Measurements from ENCODE around the gene PRKAR1B.
A peak's percentile ranks its signal among the peaks of the same experiment; 100 is the strongest.

PRKAR1B gene

DNA sequence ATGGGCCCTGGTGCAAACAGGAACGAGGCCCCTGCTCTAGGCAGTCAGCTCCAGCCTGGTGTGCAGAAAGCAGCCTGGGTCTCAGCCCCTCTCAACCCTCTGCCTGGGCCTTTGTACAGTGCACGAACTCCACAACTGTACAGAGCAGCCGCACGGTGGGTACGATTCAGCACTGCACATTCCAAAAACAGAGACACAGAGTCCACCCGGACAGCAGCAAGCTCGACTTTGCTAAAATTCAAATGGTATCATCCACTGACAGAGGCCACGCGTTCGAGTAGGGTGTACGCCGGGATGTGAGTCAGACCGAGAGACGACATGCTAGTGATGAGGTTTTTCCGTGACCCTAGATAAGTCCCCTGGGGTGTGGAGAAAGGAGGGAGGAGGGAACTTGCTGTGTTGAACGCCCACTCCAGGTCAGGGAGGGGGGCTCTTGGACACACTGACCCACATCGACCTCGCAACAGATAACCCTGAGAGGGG, 141.8 kb downstream of the PRKAR1B start:
- intact Hi-C loops (cut with DNase I) = no loop called here
- DNase-seq = peak in 3 of 10 donors; percentile 17 to 22 (median 21)

DNA sequence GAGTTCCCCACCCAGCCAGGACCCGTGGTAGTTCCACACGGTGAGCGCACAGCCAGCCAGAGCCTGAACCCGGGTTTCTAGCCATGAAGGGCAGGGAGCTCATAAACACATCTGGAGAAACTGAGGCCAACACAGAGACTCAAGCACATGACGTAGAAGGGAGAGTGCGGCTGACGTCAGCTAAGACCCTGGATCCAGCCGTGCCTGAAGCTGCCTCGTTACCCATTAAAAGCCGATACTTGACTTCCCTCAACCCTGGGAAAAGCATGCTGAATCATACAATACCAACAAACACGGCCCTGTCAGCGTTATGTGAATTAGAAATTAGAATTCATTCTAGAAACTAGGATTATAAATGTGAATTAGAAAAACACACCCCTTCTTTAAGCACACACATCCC, 142.3 kb downstream of the PRKAR1B start:
- DNase-seq = peak in 3 of 10 donors; percentile 33 to 52 (median 34)
- intact Hi-C loops (cut with DNase I) = no loop called here

DNA sequence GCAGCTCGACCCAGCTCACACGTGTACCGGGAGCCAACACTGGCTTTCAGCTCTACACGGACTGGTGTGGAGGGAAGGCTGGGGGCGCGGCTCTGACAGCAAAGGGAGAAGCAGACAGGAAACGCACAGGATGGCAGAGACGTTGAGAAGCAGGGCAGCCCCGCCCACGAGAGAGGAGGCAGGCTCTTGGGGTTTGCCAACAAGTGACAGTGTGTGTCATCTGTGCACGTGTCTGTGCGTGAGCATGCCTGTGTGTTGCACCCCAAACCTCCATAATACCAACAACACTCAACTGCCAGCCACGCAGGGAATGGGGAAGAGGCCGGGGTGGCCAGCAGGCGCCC, 143.0 kb downstream of the PRKAR1B start:
- DNase-seq = peak in 6 of 10 donors; percentile 47 to 93 (median 82)
- intact Hi-C loops (cut with DNase I) = no loop called here

DNA sequence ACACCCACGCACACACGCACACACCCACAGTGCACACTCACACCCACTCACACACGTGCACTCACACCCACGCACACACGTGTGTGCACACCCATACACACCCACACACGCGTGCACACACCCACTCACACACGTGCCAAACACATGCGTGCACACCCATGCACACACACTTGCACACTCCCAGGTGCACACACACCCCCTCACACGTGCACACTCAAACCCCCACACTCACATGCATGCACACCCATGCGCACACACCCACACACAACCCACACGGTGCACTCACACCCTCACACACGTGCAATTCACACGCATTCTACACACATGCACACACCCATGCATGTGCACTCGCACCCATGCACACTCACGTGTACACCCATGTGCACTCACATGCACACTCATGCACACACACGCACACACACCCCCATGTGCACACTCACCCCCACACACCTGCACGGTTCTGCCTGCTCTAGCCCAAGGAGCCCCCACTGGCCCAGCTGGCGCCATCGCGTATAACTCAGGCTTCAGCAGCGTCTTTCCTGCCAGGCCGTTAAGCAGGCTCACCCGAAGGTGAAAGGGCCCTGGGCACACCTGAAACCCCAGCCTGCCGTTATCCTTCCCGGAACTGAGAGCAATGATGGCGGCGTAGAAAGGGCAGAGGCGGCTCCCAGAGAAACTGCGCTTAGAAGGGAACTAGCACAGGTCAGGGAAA, 143.5 kb downstream of the PRKAR1B start:
- DNase-seq = peak in 3 of 10 donors; percentile 3 to 67 (median 62)
- intact Hi-C loops (cut with DNase I) = no loop called here

DNA sequence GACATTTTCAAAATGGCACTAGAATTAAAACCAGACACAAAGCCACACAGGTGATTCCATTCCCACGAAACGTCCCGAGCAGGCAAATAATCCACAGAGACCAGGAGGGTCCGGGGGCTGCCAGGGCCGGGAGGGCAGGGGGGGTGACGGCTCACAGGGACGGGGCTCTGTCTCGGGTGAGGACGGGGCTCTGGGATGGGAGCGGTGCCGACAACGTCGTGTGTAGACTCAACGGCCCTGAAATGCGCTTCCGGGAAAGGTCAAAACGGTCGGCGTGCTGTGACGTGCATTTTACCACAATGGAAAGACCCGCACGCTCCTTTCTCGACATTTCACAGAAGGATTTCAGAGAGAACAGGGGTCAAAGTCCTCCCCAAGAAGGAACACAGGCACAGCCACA, 144.2 kb downstream of the PRKAR1B start:
- peak in 2 of 10 donors; percentile 42 to 54 for DNase-seq
- intact Hi-C loops (cut with DNase I) = no loop called here

DNA sequence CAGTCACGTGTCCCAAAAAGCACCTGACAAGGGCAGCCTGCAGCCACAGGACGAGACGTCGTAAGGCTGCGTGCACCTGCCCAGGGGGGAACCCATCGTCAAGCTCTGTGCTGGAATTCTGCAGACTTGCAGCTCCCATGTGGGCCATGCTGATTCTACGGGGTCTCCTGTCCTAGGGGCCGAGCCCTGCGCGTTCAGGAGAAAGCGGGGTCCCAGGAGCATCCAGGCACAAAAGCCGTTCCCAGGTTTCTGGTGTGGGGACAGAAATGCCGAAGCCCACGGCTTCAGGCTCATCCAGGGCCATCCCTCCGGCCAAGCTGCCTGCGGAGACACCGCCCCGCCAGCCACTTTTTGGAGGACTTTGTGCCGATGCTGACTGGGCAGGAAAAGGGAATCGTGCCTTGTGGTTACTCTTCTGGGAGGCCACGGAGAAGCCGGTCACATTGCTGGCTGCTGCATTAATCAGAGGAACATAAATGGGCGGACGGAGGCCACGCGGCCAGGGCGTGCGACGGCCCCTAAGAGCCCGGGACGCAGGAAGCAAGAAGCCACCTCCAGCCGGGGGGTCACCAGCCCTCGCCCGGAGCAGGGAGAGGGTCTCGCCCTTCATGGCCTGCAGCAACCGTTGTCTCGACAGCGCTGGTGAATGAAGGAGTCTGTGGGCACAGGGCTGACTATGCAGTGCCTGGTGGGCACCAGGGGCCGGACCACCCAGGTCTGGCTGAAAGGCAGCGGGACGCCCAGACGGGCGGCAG, 144.8 kb downstream of the PRKAR1B start:
- intact Hi-C loops (cut with DNase I) = no loop called here
- peak in 2 of 10 donors; percentile 58 to 74 for DNase-seq

DNA sequence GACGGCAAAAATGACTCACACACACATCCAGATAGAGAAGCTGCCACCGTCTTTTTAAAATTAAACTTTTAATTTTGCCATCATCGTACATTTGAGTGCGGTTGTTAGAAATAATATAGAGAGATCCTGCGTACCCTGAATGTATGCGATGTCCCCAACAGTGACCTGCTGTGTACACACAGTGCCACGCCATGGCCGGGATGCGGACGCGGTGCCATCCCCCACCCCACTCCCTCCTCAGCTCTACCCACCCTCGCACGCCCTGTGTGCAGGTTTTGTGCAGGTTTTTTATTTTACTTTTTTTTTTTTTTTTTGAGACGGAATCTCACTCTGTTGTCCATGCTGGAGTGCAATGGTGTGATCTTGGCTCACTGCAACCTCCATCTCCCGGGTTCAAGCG, 148.7 kb downstream of the PRKAR1B start:
- no peak for DNase-seq
- intact Hi-C loops (cut with DNase I) = no loop called here

DNA sequence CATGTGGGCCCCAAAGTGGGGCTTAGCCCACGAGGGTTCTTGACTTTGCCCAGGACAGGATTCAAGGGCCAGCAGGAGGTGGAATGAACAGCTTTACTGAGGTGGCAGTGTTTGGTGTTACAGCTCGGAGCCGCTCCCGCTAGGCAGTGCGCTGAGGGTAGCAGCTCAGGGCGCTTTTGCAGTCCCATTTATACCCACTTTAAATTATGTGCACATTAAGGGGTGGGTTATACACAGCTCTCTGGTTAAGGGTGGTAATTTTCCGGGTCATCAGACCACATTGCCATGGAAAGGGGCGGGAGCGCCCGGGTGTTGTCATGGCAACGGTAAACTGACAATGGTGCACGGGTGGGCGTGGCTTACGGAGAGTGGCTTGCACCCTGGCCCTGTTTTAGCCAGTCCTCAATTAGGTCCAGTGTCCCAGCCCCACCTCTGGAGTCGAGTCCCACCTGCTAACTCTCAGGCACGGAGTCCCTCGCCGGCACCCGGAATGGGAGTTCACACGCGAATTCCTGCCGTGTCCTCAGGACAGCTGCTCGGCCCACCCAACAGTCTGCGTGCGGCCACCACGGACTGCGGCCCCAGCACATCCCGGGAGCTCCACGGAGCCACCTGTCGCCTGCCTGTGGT, 149.2 kb downstream of the PRKAR1B start:
- intact Hi-C loops (cut with DNase I) = no loop called here
- peak in 2 of 10 donors; percentile 81 to 85 for DNase-seq

DNA sequence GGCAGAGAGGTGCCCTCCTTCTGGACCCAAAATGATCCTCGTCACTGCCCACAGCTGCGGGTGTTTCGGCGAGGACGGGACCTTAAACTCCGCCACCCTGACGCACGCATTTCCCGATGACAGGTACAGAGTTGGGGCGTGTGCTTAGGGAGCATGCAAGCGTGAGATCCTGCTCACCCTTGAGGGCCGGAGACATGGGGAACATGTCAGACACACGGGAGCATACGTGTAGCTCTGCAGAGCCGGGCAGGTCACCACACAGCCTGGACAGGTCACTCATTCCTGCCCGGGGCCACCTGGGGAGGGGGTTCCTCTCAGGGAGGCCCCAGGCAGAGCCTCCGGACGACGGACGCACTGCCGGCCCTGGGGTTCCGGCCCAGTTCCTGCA, 149.8 kb downstream of the PRKAR1B start:
- DNase-seq = peak in 1 of 10 donors; percentile 67
- intact Hi-C loops (cut with DNase I) = no loop called here

DNA sequence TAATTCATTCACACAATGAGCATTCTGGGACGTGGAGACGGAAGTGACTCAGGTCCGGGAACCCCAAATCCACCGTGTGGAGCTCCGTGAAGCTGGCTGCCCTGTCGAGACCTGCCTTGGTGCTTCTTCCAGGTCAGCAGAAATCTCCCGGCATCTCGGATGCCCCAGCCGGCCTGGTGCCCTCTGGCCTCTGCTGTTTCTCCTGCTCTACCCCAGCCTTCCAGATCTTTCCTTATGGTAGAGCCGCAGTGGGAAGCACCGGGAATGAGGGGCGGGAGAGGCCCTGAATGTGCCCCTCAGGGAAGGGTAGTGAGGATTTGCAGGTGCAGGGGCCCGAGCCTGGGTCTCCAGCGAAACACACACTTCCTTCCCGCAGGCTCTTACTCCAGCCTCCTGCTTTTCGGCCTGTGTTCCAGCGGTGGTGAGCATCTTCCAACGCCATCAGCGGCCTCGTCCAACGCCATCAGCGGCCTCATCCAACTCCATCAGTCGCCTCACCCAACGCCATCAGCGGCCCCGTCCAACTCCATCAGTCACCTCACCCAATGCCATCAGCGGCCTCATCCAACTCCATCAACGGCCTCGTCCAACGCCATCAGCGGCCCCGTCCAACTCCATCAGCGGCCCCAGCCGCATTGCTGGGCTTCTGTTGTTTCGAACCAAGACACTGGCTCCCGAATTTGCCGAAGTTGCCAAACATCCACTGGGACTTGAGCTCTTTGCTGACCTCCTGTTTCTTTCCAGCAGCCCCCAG, 150.4 kb downstream of the PRKAR1B start:
- intact Hi-C loops (cut with DNase I) = no loop called here
- DNase-seq = peak in 2 of 10 donors; percentile 63 to 71

DNA sequence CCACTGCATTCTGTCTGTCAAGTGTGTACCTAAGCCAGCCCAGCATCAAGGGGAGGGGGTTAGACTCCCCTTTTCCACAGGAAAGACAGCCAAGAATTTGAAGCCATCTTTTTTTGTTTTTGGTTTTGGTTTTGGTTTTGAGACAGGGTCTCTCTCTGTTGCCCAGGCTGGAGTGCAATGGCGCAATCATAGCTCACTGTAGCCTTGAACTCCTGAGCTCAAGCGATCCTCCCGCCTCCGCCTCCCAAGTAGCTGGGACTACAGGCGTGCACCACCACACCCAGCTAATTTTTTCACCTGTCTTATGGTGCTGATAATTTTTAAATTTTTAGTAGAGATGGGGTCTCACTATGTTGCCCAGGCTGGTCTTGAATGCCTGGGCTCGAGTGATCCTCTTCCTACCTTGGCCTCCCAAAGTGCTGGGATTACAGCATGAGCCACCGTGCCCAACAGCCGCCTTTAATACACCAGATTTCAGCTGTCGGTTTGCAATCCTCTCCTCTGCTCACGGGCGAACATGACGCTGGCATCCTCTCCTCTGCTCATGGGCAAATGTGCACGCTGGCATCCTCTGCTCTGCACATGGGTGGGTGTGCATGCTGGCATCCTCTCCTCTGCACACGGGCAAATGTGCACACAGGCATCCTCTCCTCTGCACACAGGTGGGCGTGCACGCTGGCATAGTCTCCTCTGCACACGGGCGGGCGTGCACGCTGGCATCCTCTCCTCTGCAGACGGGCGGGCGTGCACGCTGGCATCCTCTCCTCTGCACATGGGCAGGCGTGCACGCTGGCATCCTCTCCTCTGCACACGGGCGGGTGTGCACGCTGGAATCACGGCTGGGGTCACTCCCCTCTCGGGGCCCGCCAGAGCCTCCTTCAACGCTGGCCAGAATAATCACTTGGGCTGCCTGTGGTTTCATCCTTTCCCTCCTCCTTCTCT, 151.4 kb downstream of the PRKAR1B start:
- DNase-seq = peak in 3 of 10 donors; percentile 47 to 92 (median 81)

DNA sequence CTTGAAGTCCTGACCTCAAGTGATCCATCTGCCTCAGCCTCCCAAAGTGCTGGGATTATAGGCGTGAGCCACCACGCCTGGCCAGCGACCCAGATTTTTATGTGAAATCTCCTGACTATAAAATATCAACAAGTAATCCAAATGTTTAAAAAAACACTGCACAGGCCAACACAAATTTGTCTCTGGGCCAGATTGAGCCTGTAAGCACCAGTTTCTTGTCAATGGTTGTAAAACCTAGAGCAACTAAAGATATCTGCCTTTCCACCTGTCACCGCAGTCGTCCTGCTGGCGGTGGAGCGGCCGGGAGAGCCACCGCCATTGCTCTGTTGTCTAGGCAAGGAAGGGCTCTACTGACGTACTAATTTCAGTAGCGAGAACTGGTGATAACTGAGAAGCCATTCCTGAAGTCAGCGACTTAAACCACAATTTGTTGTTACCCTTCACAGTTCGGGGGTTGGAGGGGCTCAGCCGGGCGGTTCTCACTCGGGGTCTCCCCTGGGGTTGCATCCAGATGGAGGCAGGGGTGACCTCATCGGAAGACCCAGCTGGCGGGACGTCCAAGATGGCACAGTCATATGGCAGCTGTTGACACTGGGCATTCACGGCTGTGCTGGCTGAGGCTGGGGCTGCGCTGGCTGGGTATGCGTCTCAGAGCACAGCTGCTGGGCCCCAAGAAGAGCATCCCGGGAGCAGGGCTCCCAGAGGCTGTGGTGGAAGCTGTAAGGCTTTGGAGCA, 152.3 kb downstream of the PRKAR1B start:
- peak in 2 of 10 donors; percentile 63 to 88 for DNase-seq
- intact Hi-C loops (cut with DNase I) = no loop called here

More for the DNA sequence above, 151.4 kb downstream of the PRKAR1B start:
- intact Hi-C loops (cut with DNase I) = no loop called here

DNA sequence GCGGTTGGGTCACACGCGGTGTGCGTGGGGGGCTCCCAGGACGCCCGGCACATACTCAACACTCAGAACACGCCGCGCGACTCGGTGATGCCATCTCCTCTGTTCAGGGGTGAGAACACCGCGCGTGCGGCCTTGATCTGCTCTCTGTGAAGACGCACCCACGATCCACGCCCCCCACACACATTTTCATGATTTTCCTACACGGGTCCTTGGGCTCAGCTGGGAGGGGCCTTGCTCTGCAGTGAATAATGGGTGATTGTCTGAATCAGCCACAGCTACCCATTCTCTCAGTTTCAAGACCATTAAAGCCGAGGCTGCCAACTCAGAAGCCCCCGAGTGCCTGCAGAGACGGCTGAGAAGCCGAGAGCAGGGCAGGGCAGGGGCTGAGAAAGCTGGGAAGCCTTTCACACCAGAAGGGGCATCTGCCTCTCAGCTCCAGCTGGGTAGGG, 153.1 kb downstream of the PRKAR1B start:
- DNase-seq = peak in 2 of 10 donors; percentile 68 to 81
- intact Hi-C loops (cut with DNase I) = no loop called here

DNA sequence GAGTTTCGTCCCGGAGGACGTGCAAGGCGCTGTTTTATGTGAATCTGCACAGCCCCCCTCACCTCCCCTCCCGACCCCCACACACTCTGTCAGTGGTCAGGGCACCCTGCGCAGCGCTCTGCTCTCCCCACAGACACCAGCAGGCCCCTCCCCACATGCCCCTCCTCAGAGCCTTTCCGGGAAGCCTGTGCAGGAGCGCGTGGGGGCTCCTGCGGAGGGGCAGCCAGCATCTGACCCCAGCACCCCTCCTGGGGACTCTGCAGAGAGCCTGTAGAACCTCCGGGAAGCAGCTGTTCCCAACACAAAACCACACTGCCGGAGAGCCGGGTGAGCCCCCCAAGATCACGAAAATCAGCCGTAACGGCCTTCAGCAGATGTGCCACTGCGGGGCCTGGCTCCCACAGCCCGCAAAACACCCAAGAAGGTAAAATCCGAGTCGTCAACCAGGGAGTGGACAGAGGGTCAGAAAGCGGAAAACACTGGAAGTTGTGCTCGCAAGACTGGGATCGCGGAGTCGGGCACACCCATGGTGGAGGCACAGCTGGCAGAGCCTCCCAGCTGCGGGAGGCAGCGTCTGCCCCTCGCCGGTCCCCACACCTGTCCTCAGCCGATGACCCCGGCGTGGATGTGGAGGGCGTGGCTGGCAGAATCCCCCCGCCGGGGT, 153.7 kb downstream of the PRKAR1B start:
- intact Hi-C loops (cut with DNase I) = no loop called here
- DNase-seq = peak in 1 of 10 donors; percentile 8

DNA sequence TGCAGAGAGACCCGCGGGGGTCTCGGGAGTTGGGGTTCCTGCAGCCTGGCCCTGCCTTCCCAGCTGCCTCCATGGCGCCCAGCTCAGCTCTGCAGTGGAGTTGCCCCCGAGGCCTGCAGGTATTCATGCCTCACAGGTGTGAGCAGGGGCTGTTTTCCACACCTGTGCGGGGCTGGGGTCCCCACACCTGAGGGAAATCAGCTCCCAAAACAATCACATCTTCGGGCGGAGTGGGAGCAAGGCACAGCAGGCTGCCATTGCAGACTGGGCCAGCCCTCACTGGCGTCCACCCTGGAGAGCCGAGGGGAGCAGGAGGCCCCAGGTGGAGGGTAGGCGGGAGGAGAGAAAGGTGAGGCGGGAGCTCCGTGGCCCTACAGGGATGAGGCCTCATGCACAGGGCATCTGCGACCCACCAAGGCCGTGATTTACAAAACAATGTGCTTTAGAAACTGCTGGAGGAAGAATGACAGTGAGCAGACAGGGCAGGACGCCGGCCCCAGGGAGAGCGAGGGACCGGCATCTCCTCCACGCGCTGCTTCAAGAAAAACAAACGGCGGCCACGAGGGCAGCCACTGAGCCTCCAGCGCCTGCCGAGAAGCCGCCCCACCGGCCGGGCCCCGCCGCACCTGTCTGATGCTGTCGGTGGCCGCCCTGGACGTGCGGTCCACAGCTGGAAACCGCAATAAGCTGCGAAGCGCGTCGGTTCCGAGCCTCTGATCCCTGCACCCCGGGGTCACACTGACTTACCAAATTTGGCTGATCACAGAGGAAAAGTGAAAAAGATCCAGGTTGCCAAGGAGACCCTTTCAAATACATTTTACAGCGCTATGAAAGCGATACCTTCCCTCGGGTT, 154.4 kb downstream of the PRKAR1B start:
- intact Hi-C loops (cut with DNase I) = no loop called here
- peak in 2 of 10 donors; percentile 50 for DNase-seq

DNA sequence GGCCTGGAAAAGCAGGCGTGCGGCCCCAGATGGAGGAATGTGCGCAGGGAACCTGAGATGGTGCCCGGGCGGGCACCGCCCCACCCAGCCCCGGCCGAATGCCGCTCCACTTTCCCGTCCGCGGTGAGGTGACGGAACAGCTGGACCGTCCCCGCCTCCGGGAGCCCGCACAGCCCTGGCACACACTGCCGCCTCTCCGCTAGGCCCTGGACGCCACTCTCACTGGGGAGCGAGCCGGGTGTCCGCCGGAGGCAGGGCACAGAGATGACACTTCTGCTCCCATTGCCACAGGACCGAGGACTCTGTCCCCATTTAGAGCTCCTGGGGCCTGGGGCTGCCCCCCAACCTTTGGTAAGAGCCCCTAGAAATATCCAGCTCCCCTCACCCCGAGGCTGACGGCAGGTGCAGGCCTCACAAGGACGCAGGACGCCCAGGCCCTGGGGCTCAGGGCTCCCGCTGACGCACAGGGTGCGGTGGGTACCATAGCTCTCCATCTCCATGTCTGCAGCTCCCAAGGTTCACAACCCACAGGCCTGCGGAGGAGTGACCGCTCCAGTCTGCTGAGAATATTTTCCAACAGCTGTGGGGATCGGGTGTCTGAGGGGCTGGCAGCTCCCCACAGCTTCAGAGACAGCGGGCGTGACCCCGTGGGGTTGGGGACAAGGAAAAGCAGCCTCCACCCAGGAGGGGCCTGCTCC, 155.2 kb downstream of the PRKAR1B start:
- intact Hi-C loops (cut with DNase I) = no loop called here
- peak in 2 of 10 donors; percentile 18 to 79 for DNase-seq
